ENCODE data around the gene FAM229B. TPM values are rescaled to one million over a fixed set of nuclear protein-coding genes. Genes with fewer than 3 reads are reported as not detected.

Gene FAM229B
- total and polyA plus RNA-seq, 9 of the 15 experiments (the other 6 are each of a cell fraction or from before 2014, with no cell fraction given), result 3.3 to 17.4 (median 5.8) TPM

DNA sequence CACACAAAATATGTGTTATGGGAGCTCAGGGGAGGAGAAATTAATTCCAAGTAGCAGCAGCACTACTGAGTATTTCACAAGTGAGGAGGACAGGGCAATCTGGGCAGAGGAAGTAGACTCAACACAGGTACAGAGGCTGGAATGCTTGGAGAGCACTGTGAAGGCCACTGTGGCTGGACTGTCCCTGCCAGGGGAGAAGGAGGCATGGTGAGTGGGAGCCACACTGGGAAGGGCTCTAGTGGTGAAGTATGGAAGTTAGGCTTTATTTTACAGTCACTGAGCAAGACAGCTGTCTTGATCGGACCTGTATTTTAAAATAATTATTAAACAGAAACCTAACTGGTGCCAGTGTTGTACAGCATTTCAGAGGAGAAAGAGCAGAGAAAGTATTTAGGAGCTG, 28.8 kb downstream of the FAM229B start:
- Histone ChIP-seq H3K9me3 (replicated peaks; ENCODE audit: control insufficient read depth, insufficient read depth, low read depth, low read length) (no peaks in the 10 kb centered on the region), H3K4me1 (replicated peaks in 1 of 2; ENCODE audit: control insufficient read depth in 2 of 2, insufficient read depth in 2 of 2, low read length in 2 of 2) (no peaks in the 10 kb centered on the region; a peak in 1 of 5 replicates), H3K9ac (ENCODE audit: insufficient read depth in 1 of 2, low read depth in 2 of 2, low read length in 2 of 2) (no peak overlapping the region), H3K4me2 (ENCODE audit: insufficient read depth, low read length) (no peak overlapping the region), H3K4me3 (no peak overlapping the region), H4K20me1 (replicated peaks; ENCODE audit: control insufficient read depth, insufficient read depth, low read length) (no peaks in the 10 kb centered on the region), H3K27ac (ENCODE audit: extremely low read depth, low read depth, low read length) (no peak overlapping the region), H3K79me2 (ENCODE audit: control insufficient read depth, insufficient read depth, low read length) (no peaks in the 10 kb centered on the region), H3K36me3 (ENCODE audit: control insufficient read depth, insufficient read depth, low read length) (no peaks in the 10 kb centered on the region), H3K9me1 (ENCODE audit: control insufficient read depth, insufficient read depth, low read length) (no peaks in the 10 kb centered on the region), H3K27me3 (ENCODE audit: control insufficient read depth in 2 of 2, insufficient read depth in 2 of 2, low read length in 2 of 2) (no peaks in the 10 kb centered on the region; a peak in 1 of 5 replicates), H2AFZ (ENCODE audit: low read depth, low read length) (no peak overlapping the region)
- no peak for TF ChIP-seq PHTF2 (CRISPR knock-in tag; IDR thresholded peaks at IDR 0.05)
- TF ChIP-seq, protein P1, sequence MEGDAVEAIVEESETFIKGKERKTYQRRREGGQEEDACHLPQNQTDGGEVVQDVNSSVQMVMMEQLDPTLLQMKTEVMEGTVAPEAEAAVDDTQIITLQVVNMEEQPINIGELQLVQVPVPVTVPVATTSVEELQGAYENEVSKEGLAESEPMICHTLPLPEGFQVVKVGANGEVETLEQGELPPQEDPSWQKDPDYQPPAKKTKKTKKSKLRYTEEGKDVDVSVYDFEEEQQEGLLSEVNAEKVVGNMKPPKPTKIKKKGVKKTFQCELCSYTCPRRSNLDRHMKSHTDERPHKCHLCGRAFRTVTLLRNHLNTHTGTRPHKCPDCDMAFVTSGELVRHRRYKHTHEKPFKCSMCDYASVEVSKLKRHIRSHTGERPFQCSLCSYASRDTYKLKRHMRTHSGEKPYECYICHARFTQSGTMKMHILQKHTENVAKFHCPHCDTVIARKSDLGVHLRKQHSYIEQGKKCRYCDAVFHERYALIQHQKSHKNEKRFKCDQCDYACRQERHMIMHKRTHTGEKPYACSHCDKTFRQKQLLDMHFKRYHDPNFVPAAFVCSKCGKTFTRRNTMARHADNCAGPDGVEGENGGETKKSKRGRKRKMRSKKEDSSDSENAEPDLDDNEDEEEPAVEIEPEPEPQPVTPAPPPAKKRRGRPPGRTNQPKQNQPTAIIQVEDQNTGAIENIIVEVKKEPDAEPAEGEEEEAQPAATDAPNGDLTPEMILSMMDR (IDR thresholded peaks at IDR 0.05 in 2 of 3, conservative IDR thresholded peaks at IDR 0.05 in 1 of 3; ENCODE audit: insufficient read depth in 2 of 3, low read depth in 1 of 3, low read length in 3 of 3), result 0 out of 6 replicates have a peak, but pooled peaks of 1 of the 3 experiments have one; percentile 27
- no TSS peak for BruUV-seq (replicated peaks)
- FAIRE-seq, result no peak
- whole genome bisulfite sequencing (ENCODE audit: insufficient coverage, low coverage, missing lambda C conversion rate), result 29% methylated on average over 1 of the region's 1 CpG
- peak in 2 of 4 experiments; percentile 5 to 10 for DNase-seq (ENCODE audit: extremely low read depth in 1 of 4, low spot score in 3 of 4)
- in situ Hi-C loops (cut with MboI), result no loop called here
- ChIA-PET POLR2A (interaction anchor here (0.9 kb wide), 1 partner anchor 18 kb away, joined by 3 read pairs; no protein-coding TSS in a partner anchor), CTCF (ENCODE audit: low intra/inter-chr PET ratio) (no interaction called here)
- intact Hi-C loops (cut with micrococcal nuclease), result no loop called here
- peak; percentile 73 for ATAC-seq

DNA sequence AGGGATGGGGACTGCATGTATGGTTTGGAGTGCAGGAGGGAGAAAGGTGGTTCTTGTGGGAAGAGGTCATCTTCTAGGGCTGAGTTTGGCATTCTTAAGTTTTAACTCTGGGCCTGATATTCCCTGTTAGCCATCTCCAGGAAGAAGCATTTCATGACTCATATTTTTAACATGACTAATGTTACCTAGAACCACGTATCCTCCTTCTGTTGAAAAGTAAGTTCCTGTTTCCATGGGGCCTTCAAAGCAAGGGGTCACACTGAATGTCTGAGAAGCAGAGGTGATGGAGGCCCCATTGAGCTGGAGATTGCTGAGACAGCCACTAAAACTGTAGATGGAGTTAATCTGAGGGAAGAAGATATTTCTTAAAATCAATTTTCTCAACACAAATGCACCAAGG, 30.2 kb downstream of the FAM229B start:
- ATAC-seq (peak; percentile 38; the same call in 1 of the 3 replicates), DNase-seq (ENCODE audit: extremely low read depth in 1 of 4, low spot score in 3 of 4) (peak; percentile 9 to 32 (median 16)), FAIRE-seq (peak; percentile 63)
- H2AFZ ChIP-seq (ENCODE audit: low read depth, low read length), result no peak overlapping the region; the same call in 1 of the 2 replicates
- 0% methylated on average over 1 of the region's 1 CpG for WGBS (ENCODE audit: insufficient coverage, low coverage, missing lambda C conversion rate)
- H4K20me1 ChIP-seq (replicated peaks; ENCODE audit: control insufficient read depth, insufficient read depth, low read length), result no peaks in the 10 kb centered on the region
- no peak overlapping the region for H3K27ac ChIP-seq (ENCODE audit: extremely low read depth, low read depth, low read length)
- H3K9ac ChIP-seq (ENCODE audit: insufficient read depth in 1 of 2, low read depth in 2 of 2, low read length in 2 of 2), result no peak overlapping the region
- H3K4me2 ChIP-seq (ENCODE audit: insufficient read depth, low read length), result no peak overlapping the region; the same call in 1 of the 2 replicates
- ChIA-PET POLR2A (interaction anchor here (0.6 kb wide), 1 partner anchor 27 kb away, joined by 3 read pairs; no protein-coding TSS in a partner anchor), CTCF (ENCODE audit: low intra/inter-chr PET ratio) (no interaction called here)
- H3K9me1 ChIP-seq (ENCODE audit: control insufficient read depth, insufficient read depth, low read length), result no peaks in the 10 kb centered on the region
- intact Hi-C loops (cut with micrococcal nuclease), result no loop called here
- H3K27me3 ChIP-seq (ENCODE audit: control insufficient read depth in 2 of 2, insufficient read depth in 2 of 2, low read length in 2 of 2), result no peaks in the 10 kb centered on the region; a peak in 2 of 5 replicates
- H3K36me3 ChIP-seq (ENCODE audit: control insufficient read depth, insufficient read depth, low read length), result no peaks in the 10 kb centered on the region
- in situ Hi-C loops (cut with MboI), result no loop called here
- no peaks in the 10 kb centered on the region for H3K9me3 ChIP-seq (replicated peaks; ENCODE audit: control insufficient read depth, insufficient read depth, low read depth, low read length)
- no TSS peak for BruUV-seq (replicated peaks)
- H3K4me1 ChIP-seq (replicated peaks in 1 of 2; ENCODE audit: control insufficient read depth in 2 of 2, insufficient read depth in 2 of 2, low read length in 2 of 2), result no peaks in the 10 kb centered on the region; a peak in 1 of 5 replicates
- H3K79me2 ChIP-seq (ENCODE audit: control insufficient read depth, insufficient read depth, low read length), result no peaks in the 10 kb centered on the region
- H3K4me3 ChIP-seq, result no peak overlapping the region
- TF ChIP-seq ZSCAN32 (CRISPR knock-in tag; IDR thresholded peaks at IDR 0.05), result no peak
- no peak for TF ChIP-seq PCBP2 (IDR thresholded peaks at IDR 0.05; ENCODE audit: low read depth, low read length, poor library complexity, severe bottlenecking)
- TF ChIP-seq, protein P2, sequence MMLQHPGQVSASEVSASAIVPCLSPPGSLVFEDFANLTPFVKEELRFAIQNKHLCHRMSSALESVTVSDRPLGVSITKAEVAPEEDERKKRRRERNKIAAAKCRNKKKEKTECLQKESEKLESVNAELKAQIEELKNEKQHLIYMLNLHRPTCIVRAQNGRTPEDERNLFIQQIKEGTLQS (IDR thresholded peaks at IDR 0.05), result peak; percentile 67
- TF ChIP-seq, protein P2 (CRISPR knock-in tag; conservative IDR thresholded peaks at IDR 0.05), result no peak
- TF ChIP-seq, protein P3, sequence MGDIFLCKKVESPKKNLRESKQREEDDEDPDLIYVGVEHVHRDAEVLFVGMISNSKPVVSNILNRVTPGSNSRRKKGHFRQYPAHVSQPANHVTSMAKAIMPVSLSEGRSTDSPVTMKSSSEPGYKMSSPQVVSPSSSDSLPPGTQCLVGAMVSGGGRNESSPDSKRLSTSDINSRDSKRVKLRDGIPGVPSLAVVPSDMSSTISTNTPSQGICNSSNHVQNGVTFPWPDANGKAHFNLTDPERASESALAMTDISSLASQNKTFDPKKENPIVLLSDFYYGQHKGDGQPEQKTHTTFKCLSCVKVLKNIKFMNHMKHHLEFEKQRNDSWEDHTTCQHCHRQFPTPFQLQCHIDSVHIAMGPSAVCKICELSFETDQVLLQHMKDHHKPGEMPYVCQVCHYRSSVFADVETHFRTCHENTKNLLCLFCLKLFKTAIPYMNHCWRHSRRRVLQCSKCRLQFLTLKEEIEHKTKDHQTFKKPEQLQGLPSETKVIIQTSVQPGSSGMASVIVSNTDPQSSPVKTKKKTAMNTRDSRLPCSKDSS (IDR thresholded peaks at IDR 0.05; ENCODE audit: low read depth, partially characterized antibody), result no peak
- no peak for TF ChIP-seq TBP (optimal IDR thresholded peaks at IDR 0.05; ENCODE audit: low read depth, low read length)
- TF ChIP-seq SMARCE1 (IDR thresholded peaks at IDR 0.05), result peak; percentile 41; the same call in 1 of the 2 replicates
